ENCODE results near the gene ATOSB. TPM values are rescaled to one million over a fixed set of nuclear protein-coding genes. Genes with fewer than 3 reads are reported as not detected.

ATOSB gene
- polyA plus RNA-seq, 1 donor (not counting 4 experiments of a cell fraction or from before 2014, with no cell fraction given) = 32.7 TPM

DNA sequence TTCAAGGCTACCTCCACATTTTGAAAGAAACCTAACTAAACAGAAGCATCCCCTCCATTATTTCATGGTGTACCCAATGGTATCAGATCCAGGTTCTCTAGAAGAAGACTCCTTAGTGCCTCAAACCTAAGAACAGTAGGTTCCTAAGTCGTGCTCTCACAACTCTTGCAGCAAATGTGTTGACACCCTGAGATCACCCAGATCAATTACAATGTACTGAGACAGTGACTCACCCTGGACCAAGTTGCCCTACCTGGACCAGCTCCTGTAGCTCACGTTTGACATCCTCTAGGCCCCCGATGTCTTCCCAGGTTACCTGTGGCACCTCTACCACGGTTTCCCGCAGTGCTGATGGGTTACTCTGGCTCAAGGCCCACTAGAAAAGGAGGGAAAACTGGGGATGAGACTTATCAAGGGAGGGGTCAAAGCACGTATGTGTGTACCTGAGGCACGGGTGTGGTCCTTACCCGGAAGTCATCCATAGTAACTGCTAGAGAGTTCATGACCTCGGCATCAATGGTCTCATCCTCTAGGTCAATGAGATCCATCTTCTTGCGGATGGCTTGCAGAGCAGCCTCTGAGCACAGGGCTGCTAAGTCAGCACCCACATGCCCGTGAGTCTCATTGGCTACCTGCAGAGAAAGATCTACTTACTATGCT, 55.0 kb downstream of the ATOSB start:
- Histone ChIP-seq H3K27me3 (ENCODE audit: control insufficient read depth, extremely low read depth, insufficient read depth, low read length) (no peaks in the 10 kb centered on the region), H4K20me1 (ENCODE audit: control insufficient read depth, extremely low read depth, insufficient read depth, low read length) (peaks cover 3% of the 10 kb centered on the region), H3K9ac (ENCODE audit: control insufficient read depth, extremely low read depth, insufficient read depth, low read length) (no peak overlapping the region), H3K4me3 (ENCODE audit: control insufficient read depth in 2 of 3, extremely low read depth in 1 of 3, insufficient read depth in 2 of 3, low read depth in 1 of 3, low read length in 3 of 3) (no peak overlapping the region), H3K4me1 (ENCODE audit: control insufficient read depth, extremely low read depth, insufficient read depth, low read length) (no peaks in the 10 kb centered on the region), H2AFZ (ENCODE audit: control insufficient read depth, low read length) (no peak overlapping the region), H3K27ac (ENCODE audit: control insufficient read depth, insufficient read depth, low read length) (no peak overlapping the region), H3K79me2 (ENCODE audit: control insufficient read depth, insufficient read depth, low read length) (peaks cover 19% of the 10 kb centered on the region), H3K36me3 (ENCODE audit: control insufficient read depth in 2 of 2, extremely low read depth in 1 of 2, insufficient read depth in 2 of 2, low read length in 2 of 2) (peaks cover 65 to 70% of the 10 kb centered on the region in 2 experiments), H3K9me1 (ENCODE audit: control insufficient read depth, extremely low read depth, insufficient read depth, low read length) (no peaks in the 10 kb centered on the region), H3K4me2 (ENCODE audit: control insufficient read depth, extremely low read depth, insufficient read depth, low read depth, low read length) (no peak overlapping the region), H3K9me3 (ENCODE audit: control insufficient read depth, low read depth, low read length) (no peaks in the 10 kb centered on the region)
- dilution Hi-C loops (cut with MboI; ENCODE audit: extremely low pct_ligation_motif_present, low sequenced_read_pairs) = no loop called here
- DNase-seq (ENCODE audit: low read depth, low spot score) (no peak), FAIRE-seq (no peak)
- no peak for TF ChIP-seq EZH2 (IDR thresholded peaks at IDR 0.05; ENCODE audit: low read length)
- TF ChIP-seq, protein P1, sequence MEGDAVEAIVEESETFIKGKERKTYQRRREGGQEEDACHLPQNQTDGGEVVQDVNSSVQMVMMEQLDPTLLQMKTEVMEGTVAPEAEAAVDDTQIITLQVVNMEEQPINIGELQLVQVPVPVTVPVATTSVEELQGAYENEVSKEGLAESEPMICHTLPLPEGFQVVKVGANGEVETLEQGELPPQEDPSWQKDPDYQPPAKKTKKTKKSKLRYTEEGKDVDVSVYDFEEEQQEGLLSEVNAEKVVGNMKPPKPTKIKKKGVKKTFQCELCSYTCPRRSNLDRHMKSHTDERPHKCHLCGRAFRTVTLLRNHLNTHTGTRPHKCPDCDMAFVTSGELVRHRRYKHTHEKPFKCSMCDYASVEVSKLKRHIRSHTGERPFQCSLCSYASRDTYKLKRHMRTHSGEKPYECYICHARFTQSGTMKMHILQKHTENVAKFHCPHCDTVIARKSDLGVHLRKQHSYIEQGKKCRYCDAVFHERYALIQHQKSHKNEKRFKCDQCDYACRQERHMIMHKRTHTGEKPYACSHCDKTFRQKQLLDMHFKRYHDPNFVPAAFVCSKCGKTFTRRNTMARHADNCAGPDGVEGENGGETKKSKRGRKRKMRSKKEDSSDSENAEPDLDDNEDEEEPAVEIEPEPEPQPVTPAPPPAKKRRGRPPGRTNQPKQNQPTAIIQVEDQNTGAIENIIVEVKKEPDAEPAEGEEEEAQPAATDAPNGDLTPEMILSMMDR (optimal IDR thresholded peaks at IDR 0.05 in 1 of 3, IDR thresholded peaks at IDR 0.05 in 1 of 3, conservative IDR thresholded peaks at IDR 0.05 in 1 of 3; ENCODE audit: extremely low read depth in 1 of 3, insufficient read depth in 2 of 3, low read length in 3 of 3) = no peak

DNA sequence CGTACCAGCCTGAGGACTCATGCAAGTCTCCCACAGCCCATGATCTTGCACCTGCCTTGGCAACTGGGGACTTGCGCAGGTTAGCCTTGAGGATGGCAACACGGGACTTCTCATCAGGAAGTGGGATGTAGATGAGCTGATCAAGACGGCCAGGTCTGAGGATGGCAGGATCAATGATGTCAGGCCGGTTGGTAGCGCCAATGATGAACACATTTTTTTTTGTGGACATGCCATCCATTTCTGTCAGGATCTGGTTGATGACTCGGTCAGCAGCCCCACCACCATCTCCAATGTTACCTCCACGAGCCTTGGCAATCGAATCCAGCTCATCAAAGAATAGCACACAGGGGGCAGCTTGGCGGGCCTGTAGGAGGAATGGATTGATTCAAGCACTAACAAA, 56.2 kb downstream of the ATOSB start:
- Histone ChIP-seq H2AFZ (ENCODE audit: control insufficient read depth, low read length) (no peak overlapping the region), H3K36me3 (ENCODE audit: control insufficient read depth in 2 of 2, extremely low read depth in 1 of 2, insufficient read depth in 2 of 2, low read length in 2 of 2) (peaks cover 63 to 69% of the 10 kb centered on the region in 2 experiments)
- dilution Hi-C loops (cut with MboI; ENCODE audit: extremely low pct_ligation_motif_present, low sequenced_read_pairs) = no loop called here

More for the DNA sequence above, 56.2 kb downstream of the ATOSB start:
- Histone ChIP-seq H3K4me1 (ENCODE audit: control insufficient read depth, extremely low read depth, insufficient read depth, low read length) (no peaks in the 10 kb centered on the region), H3K79me2 (ENCODE audit: control insufficient read depth, insufficient read depth, low read length) (peaks cover 12% of the 10 kb centered on the region), H4K20me1 (ENCODE audit: control insufficient read depth, extremely low read depth, insufficient read depth, low read length) (peaks cover 3% of the 10 kb centered on the region), H3K9ac (ENCODE audit: control insufficient read depth, extremely low read depth, insufficient read depth, low read length) (no peak overlapping the region), H3K4me3 (ENCODE audit: control insufficient read depth in 2 of 3, extremely low read depth in 1 of 3, insufficient read depth in 2 of 3, low read depth in 1 of 3, low read length in 3 of 3) (no peak overlapping the region), H3K27ac (ENCODE audit: control insufficient read depth, insufficient read depth, low read length) (no peak overlapping the region), H3K27me3 (ENCODE audit: control insufficient read depth, extremely low read depth, insufficient read depth, low read length) (no peaks in the 10 kb centered on the region), H3K9me1 (ENCODE audit: control insufficient read depth, extremely low read depth, insufficient read depth, low read length) (no peaks in the 10 kb centered on the region), H3K4me2 (ENCODE audit: control insufficient read depth, extremely low read depth, insufficient read depth, low read depth, low read length) (no peak overlapping the region), H3K9me3 (ENCODE audit: control insufficient read depth, low read depth, low read length) (no peaks in the 10 kb centered on the region)
- FAIRE-seq (no peak), DNase-seq (ENCODE audit: low read depth, low spot score) (no peak)
- TF ChIP-seq, protein P1 (optimal IDR thresholded peaks at IDR 0.05 in 1 of 3, IDR thresholded peaks at IDR 0.05 in 1 of 3, conservative IDR thresholded peaks at IDR 0.05 in 1 of 3; ENCODE audit: extremely low read depth in 1 of 3, insufficient read depth in 2 of 3, low read length in 3 of 3) = no peak
- TF ChIP-seq EZH2 (IDR thresholded peaks at IDR 0.05; ENCODE audit: low read length) = no peak

Data from keratinocyte (primary cell).